ENCODE measurements around the gene STRADA. TPM values are rescaled to one million over a fixed set of nuclear protein-coding genes. Genes with fewer than 3 reads are reported as not detected.

The STRADA gene
- total RNA-seq, result 31.2 and 37.6 TPM in 2 replicates

GRCh38 chr17:63741408-63742173, at the start of gene STRADA:
TSS of gene STRADA (minus strand) at chr17:63741799. CDS start at chr17:63728369, 13,430 bp downstream.

GRCh38 chr17:63774141-63774968, 32.8 kb upstream of the STRADA start, which contains the start of gene DDX42:
TSS of gene DDX42 (plus strand) at chr17:63774170. CDS start at chr17:63787050, 12,880 bp downstream.

GRCh38 chr17:63773272-63774140, 31.9 kb upstream of the STRADA start, which contains the start of gene CCDC47:
TSS of gene CCDC47 (minus strand) at chr17:63773597. CDS start at chr17:63766175, 7,422 bp downstream.

GRCh38 chr17:63699638-63700527, 41.7 kb downstream of the STRADA start, which contains the start of gene LIMD2:
TSS of gene LIMD2 (minus strand) at chr17:63700125. CDS start at chr17:63699298, 827 bp downstream.

Other genes starting within 250 kb of the STRADA start
- not detected in 2 replicates for gene KCNH6, start 218.4 kb downstream of the STRADA start, total RNA-seq
- 25.7 and 28.6 TPM in 2 replicates for gene DCAF7, start 191.3 kb downstream of the STRADA start, total RNA-seq
- 16.9 and 19.1 TPM in 2 replicates for gene TACO1, start 140.9 kb downstream of the STRADA start, total RNA-seq
- gene MAP3K3, start 119.4 kb downstream of the STRADA start, total RNA-seq, result 32.3 and 33.9 TPM in 2 replicates
- 2.2 and 2.7 TPM in 2 replicates for gene LIMD2, start 41.7 kb downstream of the STRADA start, total RNA-seq
- gene CCDC47, start 31.8 kb upstream of the STRADA start, total RNA-seq, result 68.4 and 72.0 TPM in 2 replicates
- 79.3 and 89.4 TPM in 2 replicates for gene DDX42, start 32.4 kb upstream of the STRADA start, total RNA-seq
- gene PSMC5, start 85.6 kb upstream of the STRADA start, total RNA-seq, result 69.6 and 74.1 TPM in 2 replicates
- 41.1 and 46.3 TPM in 2 replicates for gene FTSJ3, start 85.9 kb upstream of the STRADA start, total RNA-seq
- 65.2 and 77.0 TPM in 2 replicates for gene SMARCD2, start 100.9 kb upstream of the STRADA start, total RNA-seq
- not detected in 2 replicates for gene CSH2, start 131.9 kb upstream of the STRADA start, total RNA-seq
- not detected in 2 replicates for gene GH2, start 140.1 kb upstream of the STRADA start, total RNA-seq
- not detected in 2 replicates for gene CSH1, start 154.8 kb upstream of the STRADA start, total RNA-seq
- not detected in 2 replicates for gene CSHL1, start 169.5 kb upstream of the STRADA start, total RNA-seq
- not detected in 2 replicates for gene GH1, start 177.0 kb upstream of the STRADA start, total RNA-seq
- gene CD79B, start 190.5 kb upstream of the STRADA start, total RNA-seq, result 7.5 and 14.1 TPM in 2 replicates
- gene SCN4A, start 231.1 kb upstream of the STRADA start, total RNA-seq, result 0.13 TPM in 1 of 2 replicates, not detected in the other

Data from articular chondrocyte of knee joint (primary cell).